ENCODE data around the gene GRB14.
A peak's percentile ranks its signal among the peaks of the same experiment; 100 is the strongest.

The GRB14 gene

GRCh38 chr2:164562666-164563065 is 58.6 kb downstream of the GRB14 start:
- DNase-seq = no peak
- H3K27ac ChIP-seq = no peak overlapping the region

GRCh38 chr2:164561991-164562390 is 59.3 kb downstream of the GRB14 start:
- Histone ChIP-seq H3K36me3 (no peaks in the 10 kb centered on the region), H3K9me3 (no peaks in the 10 kb centered on the region), H3K27me3 (no peaks in the 10 kb centered on the region), H3K4me1 (peaks cover 0 to 12% (median 1%) of the 10 kb centered on the region in 4 donors), H3K27ac (no peak overlapping the region), H3K4me3 (no peak overlapping the region)
- no peak for DNase-seq
- TF ChIP-seq CTCF (IDR thresholded peaks at IDR 0.05) = no peak
- intact Hi-C loops (cut with DNase I; ENCODE audit: low total_unique reads) = loop anchor here (10.0 kb wide), 1 partner anchor 153 kb away; no protein-coding TSS in a partner anchor

More at GRCh38 chr2:164562666-164563065, 58.6 kb downstream of the GRB14 start:
- H3K4me1 ChIP-seq = peaks cover 0 to 12% (median 1%) of the 10 kb centered on the region in 4 donors
- H3K4me3 ChIP-seq = no peak overlapping the region
- no peaks in the 10 kb centered on the region for H3K27me3 ChIP-seq
- intact Hi-C loops (cut with DNase I; ENCODE audit: low total_unique reads) = loop anchor here (10.0 kb wide), 1 partner anchor 152 kb away; no protein-coding TSS in a partner anchor
- no peak for TF ChIP-seq CTCF (IDR thresholded peaks at IDR 0.05)
- no peaks in the 10 kb centered on the region for H3K36me3 ChIP-seq
- H3K9me3 ChIP-seq = no peaks in the 10 kb centered on the region

GRCh38 chr2:164561416-164561815 is 59.9 kb downstream of the GRB14 start:
- no peaks in the 10 kb centered on the region for H3K36me3 ChIP-seq
- H3K27ac ChIP-seq = no peak overlapping the region
- no peaks in the 10 kb centered on the region for H3K27me3 ChIP-seq
- no peak for DNase-seq
- intact Hi-C loops (cut with DNase I; ENCODE audit: low total_unique reads) = loop anchor here (10.0 kb wide), 1 partner anchor 153 kb away; no protein-coding TSS in a partner anchor
- H3K4me3 ChIP-seq = no peak overlapping the region
- TF ChIP-seq CTCF (IDR thresholded peaks at IDR 0.05) = no peak
- no peaks in the 10 kb centered on the region for H3K9me3 ChIP-seq
- peaks cover 0 to 12% (median 1%) of the 10 kb centered on the region in 4 donors for H3K4me1 ChIP-seq

DNA sequence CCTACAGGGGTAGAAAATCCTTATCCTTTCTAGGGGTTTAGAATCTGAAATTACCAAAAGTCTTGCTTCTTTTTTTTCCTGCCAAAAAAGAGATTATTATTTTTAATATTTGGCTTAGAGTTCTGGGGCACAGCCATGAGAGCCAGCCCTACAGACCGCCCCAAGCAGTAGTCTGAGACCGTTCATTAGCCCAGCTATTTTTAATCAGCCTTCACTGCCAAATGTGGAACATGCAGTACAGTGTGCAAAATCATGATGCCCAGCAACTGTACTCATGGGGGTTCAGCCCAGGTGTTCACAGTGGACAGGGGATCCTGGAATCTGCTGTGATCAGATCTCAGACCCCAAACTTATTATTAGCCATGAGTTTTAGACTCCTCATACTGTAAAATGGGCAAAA is 60.4 kb downstream of the GRB14 start:
- Histone ChIP-seq H3K4me1 (peaks cover 0 to 11% (median 1%) of the 10 kb centered on the region in 4 donors), H3K27ac (no peak overlapping the region), H3K27me3 (no peaks in the 10 kb centered on the region), H3K9me3 (no peaks in the 10 kb centered on the region), H3K4me3 (no peak overlapping the region), H3K36me3 (no peaks in the 10 kb centered on the region)
- no peak for TF ChIP-seq CTCF (IDR thresholded peaks at IDR 0.05)
- intact Hi-C loops (cut with DNase I; ENCODE audit: low total_unique reads) = loop anchor here (10.0 kb wide), 1 partner anchor 154 kb away; no protein-coding TSS in a partner anchor
- DNase-seq = no peak

GRCh38 chr2:164560181-164560792 is 61.0 kb downstream of the GRB14 start:
- Histone ChIP-seq H3K27me3 (no peaks in the 10 kb centered on the region), H3K27ac (no peak overlapping the region), H3K9me3 (no peaks in the 10 kb centered on the region), H3K36me3 (no peaks in the 10 kb centered on the region), H3K4me3 (peak overlapping the region in 1 of 2 donors; percentile 5), H3K4me1 (peaks cover 0 to 8% (median 1%) of the 10 kb centered on the region in 4 donors)
- intact Hi-C loops (cut with DNase I; ENCODE audit: low total_unique reads) = loop anchor here (10.0 kb wide), 1 partner anchor 155 kb away; no protein-coding TSS in a partner anchor
- DNase-seq = no peak
- TF ChIP-seq CTCF (IDR thresholded peaks at IDR 0.05) = peak; percentile 65 to 69
